Breast epithelium (tissue), 4 donors: ENCODE data around the gene GNG7. TPM values are rescaled to one million over a fixed set of nuclear protein-coding genes. Genes with fewer than 3 reads are reported as not detected.
"Not testable (repeated sequence)": the region's sequence is repeated elsewhere in the genome, so short reads cannot be mapped to it uniquely, and the experiment has no call there.

Source experiments
- DNase-seq, 2 donors: peaks; one replicate each; pipeline ENCODE4 v3.0.0-alpha.2; 2019; ENCODE audit warnings: low spot score in 2 of 2
- H3K27ac ChIP-seq, 2 donors: fragments of 200-600 bp; sonication (generic) in 1 of 2; one replicate each; pipeline ENCODE4 v1.5.1; 2016 to 2019; ENCODE audit warnings: mild to moderate bottlenecking in 1 of 2
- H3K27me3 ChIP-seq, 2 donors: fragments of 200-600 bp; sonication (generic) in 1 of 2; one replicate each; pipeline versions ENCODE4 v1.5.1 to v1.6.0; 2017 to 2019; ENCODE audit warnings: control low read depth in 1 of 2, mild to moderate bottlenecking in 1 of 2
- H3K36me3 ChIP-seq: fragments of 200-600 bp; one replicate; pipeline ENCODE4 v1.5.1; 2019
- H3K4me1 ChIP-seq, 2 donors: fragments of 200-600 bp; sonication (generic); one replicate each; pipeline ENCODE4 v1.5.1; 2016 to 2019; ENCODE audit warnings: control low read depth in 1 of 2
- H3K4me3 ChIP-seq, 3 donors: fragments of 200-600 bp; sonication (generic); 1 replicate in 2 of 3; 2 replicates in 1 of 3; pipeline ENCODE4 v1.5.1; 2016 to 2019; ENCODE audit warnings: mild to moderate bottlenecking in 3 of 3, moderate library complexity in 2 of 3
- H3K9me3 ChIP-seq, 2 donors: fragments of 200-600 bp; sonication (generic) in 1 of 2; one replicate each; pipeline ENCODE4 v1.5.1; 2016 to 2019; ENCODE audit warnings: control low read depth in 1 of 2
- POLR2A ChIP-seq: fragments of 450-650 bp; IDR thresholded peaks from one replicate; pipeline ENCODE4 v1.6.1; 2016; ENCODE audit warnings: antibody characterized with exemption, mild to moderate bottlenecking, moderate library complexity
- POLR2AphosphoS5 ChIP-seq, 3 donors: sonication (generic); formaldehyde crosslinking; IDR thresholded peaks; one replicate each; pipeline ENCODE4 v1.6.1; 2017; ENCODE audit warnings: antibody characterized with exemption in 3 of 3
- intact Hi-C: fragments of 100-400 bp; cut with DNase I; formaldehyde crosslinking; loops from one replicate; pipeline ENCODE4 v1.15.1; 2023; ENCODE audit warnings: low total_unique reads
- total RNA-seq, 3 donors: library from RNA; depleted of rRNA; stranded (reverse); fragments of >200 nt; gene quantifications; one replicate each; pipeline ENCODE4 v1.1.0, GENCODE V29; 2016
- TF ChIP-seq, protein P1 (sequence below), 3 donors: fragments of 450-650 bp; IDR thresholded peaks; one replicate each; pipeline ENCODE4 v1.5.1; 2016 to 2017; ENCODE audit warnings: antibody characterized with exemption in 3 of 3, mild to moderate bottlenecking in 3 of 3, moderate library complexity in 3 of 3

The GNG7 gene
- total RNA-seq, 3 donors from 2014 or later = 1.6 to 7.8 (median 4.3) TPM

DNA sequence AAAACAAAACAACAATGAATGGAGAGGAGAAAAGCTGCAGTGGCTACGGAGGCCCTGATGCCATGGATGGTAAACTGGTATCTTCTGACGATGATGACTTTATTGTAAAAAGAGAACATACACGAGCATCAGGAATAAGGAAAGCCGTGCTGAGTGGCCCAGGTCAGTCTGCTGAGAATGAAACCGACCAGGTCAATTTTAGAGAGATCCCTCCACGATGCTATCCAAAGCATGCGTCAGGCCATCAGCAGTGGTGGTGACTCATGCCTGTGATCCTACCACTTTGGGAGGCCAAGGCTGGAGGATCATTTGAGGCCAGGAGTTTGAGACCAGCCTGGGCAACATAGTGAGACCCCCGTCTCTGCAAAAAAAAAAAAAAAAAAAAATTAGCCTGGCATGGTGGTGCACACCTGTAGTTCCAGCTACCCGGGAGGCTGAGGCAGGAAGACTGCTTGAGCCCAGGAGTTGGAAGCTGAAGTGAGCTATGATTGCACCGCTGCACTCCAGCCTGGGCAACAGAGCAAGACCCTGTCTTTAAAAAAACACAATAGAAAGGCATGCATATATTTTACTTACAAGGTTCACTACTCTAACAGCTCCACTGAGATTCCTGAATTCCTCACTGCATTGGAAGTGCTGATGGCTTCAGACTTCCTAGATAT, 164.3 kb downstream of the GNG7 start:
- Histone ChIP-seq H3K36me3 (no peaks in the 10 kb centered on the region), H3K4me3 (no peak overlapping the region), H3K27ac (no peak overlapping the region), H3K9me3 (no peaks in the 10 kb centered on the region), H3K27me3 (no peaks in the 10 kb centered on the region), H3K4me1 (peaks cover 8 to 14% of the 10 kb centered on the region in 2 donors)
- DNase-seq = no peak
- TF ChIP-seq POLR2A (no peak), POLR2AphosphoS5 (IDR thresholded peaks at IDR 0.05) (no peak)
- TF ChIP-seq, protein P1, sequence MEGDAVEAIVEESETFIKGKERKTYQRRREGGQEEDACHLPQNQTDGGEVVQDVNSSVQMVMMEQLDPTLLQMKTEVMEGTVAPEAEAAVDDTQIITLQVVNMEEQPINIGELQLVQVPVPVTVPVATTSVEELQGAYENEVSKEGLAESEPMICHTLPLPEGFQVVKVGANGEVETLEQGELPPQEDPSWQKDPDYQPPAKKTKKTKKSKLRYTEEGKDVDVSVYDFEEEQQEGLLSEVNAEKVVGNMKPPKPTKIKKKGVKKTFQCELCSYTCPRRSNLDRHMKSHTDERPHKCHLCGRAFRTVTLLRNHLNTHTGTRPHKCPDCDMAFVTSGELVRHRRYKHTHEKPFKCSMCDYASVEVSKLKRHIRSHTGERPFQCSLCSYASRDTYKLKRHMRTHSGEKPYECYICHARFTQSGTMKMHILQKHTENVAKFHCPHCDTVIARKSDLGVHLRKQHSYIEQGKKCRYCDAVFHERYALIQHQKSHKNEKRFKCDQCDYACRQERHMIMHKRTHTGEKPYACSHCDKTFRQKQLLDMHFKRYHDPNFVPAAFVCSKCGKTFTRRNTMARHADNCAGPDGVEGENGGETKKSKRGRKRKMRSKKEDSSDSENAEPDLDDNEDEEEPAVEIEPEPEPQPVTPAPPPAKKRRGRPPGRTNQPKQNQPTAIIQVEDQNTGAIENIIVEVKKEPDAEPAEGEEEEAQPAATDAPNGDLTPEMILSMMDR (IDR thresholded peaks at IDR 0.05) = no peak
- intact Hi-C loops = no loop called here

GRCh38 chr19:2537584-2537983, 164.9 kb downstream of the GNG7 start:
- intact Hi-C loops, H3K4me3 ChIP-seq, H3K36me3 ChIP-seq: not testable (repeated sequence)

GRCh38 chr19:2536461-2536860, 166.0 kb downstream of the GNG7 start:
- Histone ChIP-seq H3K27me3 (no peaks in the 10 kb centered on the region), H3K4me1 (peaks cover 3 to 4% of the 10 kb centered on the region in 2 donors), H3K27ac (peak overlapping the region; percentile 46 to 60), H3K36me3 (no peaks in the 10 kb centered on the region), H3K9me3 (no peaks in the 10 kb centered on the region), H3K4me3 (no peak overlapping the region)
- intact Hi-C loops = no loop called here
- no peak for DNase-seq
- TF ChIP-seq, protein P1 (IDR thresholded peaks at IDR 0.05) = no peak
- no peak for TF ChIP-seq POLR2AphosphoS5 (IDR thresholded peaks at IDR 0.05)
- TF ChIP-seq POLR2A = no peak

More at GRCh38 chr19:2537584-2537983, 164.9 kb downstream of the GNG7 start:
- not testable (repeated sequence) for H3K4me1 ChIP-seq, H3K27ac ChIP-seq, DNase-seq, H3K9me3 ChIP-seq, H3K27me3 ChIP-seq

GRCh38 chr19:2534423-2535013, 168.0 kb downstream of the GNG7 start:
- DNase-seq = no peak
- no peaks in the 10 kb centered on the region for H3K4me1 ChIP-seq
- no peak overlapping the region for H3K4me3 ChIP-seq
- no peaks in the 10 kb centered on the region for H3K9me3 ChIP-seq
- no peak overlapping the region for H3K27ac ChIP-seq
- no peaks in the 10 kb centered on the region for H3K27me3 ChIP-seq
- no peaks in the 10 kb centered on the region for H3K36me3 ChIP-seq
- intact Hi-C loops = loop anchor here (1.0 kb wide), 1 partner anchor 22 kb away; no protein-coding TSS in a partner anchor
- TF ChIP-seq, protein P1 (IDR thresholded peaks at IDR 0.05) = no peak
- TF ChIP-seq POLR2AphosphoS5 (IDR thresholded peaks at IDR 0.05) (no peak), POLR2A (no peak)

DNA sequence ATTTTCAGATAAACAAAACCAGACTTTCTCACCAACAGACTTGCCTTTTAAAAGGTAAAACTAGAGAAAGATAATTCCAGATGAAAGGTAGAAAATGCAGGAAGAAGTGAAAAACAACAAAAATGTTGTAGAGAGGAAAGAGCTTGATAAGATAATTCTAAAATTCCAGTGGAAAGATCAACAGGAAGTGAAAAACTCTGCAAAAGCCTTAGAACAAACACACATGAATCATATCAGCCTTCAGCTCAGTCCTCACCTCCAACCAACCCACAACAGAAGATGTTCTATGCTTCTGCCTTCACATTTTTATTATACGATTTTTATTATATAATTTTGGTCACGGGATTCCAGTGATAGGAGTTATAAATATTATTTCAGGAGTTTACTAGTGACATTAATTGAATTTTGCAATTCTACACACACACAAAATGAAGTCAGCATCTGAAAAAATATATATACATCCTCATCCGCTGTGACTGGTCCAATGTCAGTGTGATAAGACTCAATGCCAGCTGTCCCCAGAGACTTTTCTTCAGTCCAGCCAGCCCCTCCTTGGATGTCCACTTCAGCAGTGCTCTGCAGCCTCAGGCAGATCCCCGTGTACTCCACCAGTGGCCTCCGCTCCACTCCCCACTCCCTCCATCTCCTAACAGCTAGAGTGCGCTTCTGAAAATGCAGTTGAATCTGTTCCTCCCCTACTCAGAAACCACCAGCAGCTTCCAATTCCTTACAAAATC, 168.6 kb downstream of the GNG7 start:
- no peak for DNase-seq
- Histone ChIP-seq H3K27ac (no peak overlapping the region), H3K36me3 (no peaks in the 10 kb centered on the region), H3K4me3 (no peak overlapping the region), H3K9me3 (no peaks in the 10 kb centered on the region), H3K27me3 (no peaks in the 10 kb centered on the region), H3K4me1 (no peaks in the 10 kb centered on the region)
- TF ChIP-seq, protein P1 (IDR thresholded peaks at IDR 0.05) = no peak
- no peak for TF ChIP-seq POLR2A
- intact Hi-C loops = no loop called here
